ENCODE measurements around the gene PREB.

PREB gene

DNA sequence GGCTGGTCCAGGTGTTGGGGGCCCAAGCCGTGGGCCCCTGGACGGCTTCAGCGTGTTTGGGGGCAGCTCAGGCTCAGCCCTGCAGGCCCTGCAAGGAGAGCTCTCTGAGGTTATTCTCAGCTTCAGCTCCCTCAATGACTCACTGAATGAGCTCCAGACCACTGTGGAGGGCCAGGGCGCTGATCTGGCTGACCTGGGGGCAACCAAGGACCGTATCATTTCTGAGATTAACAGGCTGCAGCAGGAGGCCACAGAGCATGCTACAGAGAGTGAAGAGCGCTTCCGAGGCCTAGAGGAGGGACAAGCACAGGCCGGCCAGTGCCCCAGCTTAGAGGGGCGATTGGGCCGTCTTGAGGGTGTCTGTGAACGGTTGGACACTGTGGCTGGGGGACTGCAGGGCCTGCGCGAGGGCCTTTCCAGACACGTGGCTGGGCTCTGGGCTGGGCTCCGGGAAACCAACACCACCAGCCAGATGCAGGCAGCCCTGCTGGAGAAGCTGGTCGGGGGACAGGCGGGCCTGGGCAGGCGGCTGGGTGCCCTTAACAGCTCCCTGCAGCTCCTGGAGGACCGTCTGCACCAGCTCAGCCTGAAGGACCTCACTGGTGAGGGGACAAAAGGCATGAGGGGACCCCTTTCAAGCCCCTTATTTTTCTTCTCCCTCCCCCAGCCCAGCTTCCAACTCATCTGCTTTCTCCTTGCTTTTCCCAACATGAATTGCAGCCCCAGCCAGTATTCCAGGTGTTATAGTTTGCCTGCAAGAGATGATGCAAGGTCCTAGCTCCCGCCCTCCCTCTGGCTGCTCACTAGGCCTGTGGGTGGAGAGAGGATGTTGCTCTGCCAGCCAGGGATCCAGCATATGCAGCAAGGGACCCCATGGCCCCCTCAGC lies 50.8 kb downstream of the PREB start:
- Histone ChIP-seq H3K4me1 (ENCODE audit: insufficient read depth, poor library complexity, severe bottlenecking) (peaks cover 4% of the 10 kb centered on the region), H3K27me3 (ENCODE audit: insufficient read depth, poor library complexity, severe bottlenecking) (no peaks in the 10 kb centered on the region), H3K36me3 (ENCODE audit: low read depth) (no peaks in the 10 kb centered on the region), H3K27ac (ENCODE audit: poor library complexity, severe bottlenecking) (no peak overlapping the region), H3K9me3 (ENCODE audit: severe bottlenecking) (no peaks in the 10 kb centered on the region), H3K4me3 (ENCODE audit: severe bottlenecking) (no peak overlapping the region)
- ATAC-seq (ENCODE audit: low read depth) (no peak), DNase-seq (ENCODE audit: low spot score) (no peak)
- TF ChIP-seq CTCF (IDR thresholded peaks at IDR 0.05; ENCODE audit: poor library complexity, severe bottlenecking), result no peak

DNA sequence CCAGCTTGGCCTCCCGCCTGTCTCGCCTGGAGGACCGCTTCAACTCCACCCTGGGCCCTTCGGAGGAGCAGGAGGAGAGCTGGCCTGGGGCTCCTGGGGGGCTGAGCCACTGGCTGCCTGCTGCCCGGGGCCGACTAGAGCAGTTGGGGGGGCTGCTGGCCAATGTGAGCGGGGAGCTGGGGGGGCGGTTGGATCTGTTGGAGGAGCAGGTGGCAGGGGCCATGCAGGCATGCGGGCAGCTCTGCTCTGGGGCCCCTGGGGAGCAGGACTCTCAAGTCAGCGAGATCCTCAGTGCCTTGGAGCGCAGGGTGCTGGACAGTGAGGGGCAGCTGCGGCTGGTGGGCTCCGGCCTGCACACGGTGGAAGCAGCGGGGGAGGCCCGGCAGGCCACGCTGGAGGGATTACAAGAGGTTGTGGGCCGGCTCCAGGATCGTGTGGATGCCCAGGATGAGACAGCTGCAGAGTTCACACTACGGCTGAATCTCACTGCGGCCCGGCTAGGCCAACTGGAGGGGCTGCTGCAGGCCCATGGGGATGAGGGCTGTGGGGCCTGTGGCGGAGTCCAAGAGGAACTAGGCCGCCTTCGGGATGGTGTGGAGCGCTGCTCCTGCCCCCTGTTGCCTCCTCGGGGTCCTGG lies 51.5 kb downstream of the PREB start:
- Histone ChIP-seq H3K4me1 (ENCODE audit: insufficient read depth, poor library complexity, severe bottlenecking) (peaks cover 4% of the 10 kb centered on the region), H3K4me3 (ENCODE audit: severe bottlenecking) (no peak overlapping the region), H3K36me3 (ENCODE audit: low read depth) (no peaks in the 10 kb centered on the region), H3K27ac (ENCODE audit: poor library complexity, severe bottlenecking) (no peak overlapping the region), H3K27me3 (ENCODE audit: insufficient read depth, poor library complexity, severe bottlenecking) (no peaks in the 10 kb centered on the region), H3K9me3 (ENCODE audit: severe bottlenecking) (no peaks in the 10 kb centered on the region)
- ATAC-seq (ENCODE audit: low read depth) (no peak), DNase-seq (ENCODE audit: low spot score) (no peak)
- no peak for TF ChIP-seq CTCF (IDR thresholded peaks at IDR 0.05; ENCODE audit: poor library complexity, severe bottlenecking)

DNA sequence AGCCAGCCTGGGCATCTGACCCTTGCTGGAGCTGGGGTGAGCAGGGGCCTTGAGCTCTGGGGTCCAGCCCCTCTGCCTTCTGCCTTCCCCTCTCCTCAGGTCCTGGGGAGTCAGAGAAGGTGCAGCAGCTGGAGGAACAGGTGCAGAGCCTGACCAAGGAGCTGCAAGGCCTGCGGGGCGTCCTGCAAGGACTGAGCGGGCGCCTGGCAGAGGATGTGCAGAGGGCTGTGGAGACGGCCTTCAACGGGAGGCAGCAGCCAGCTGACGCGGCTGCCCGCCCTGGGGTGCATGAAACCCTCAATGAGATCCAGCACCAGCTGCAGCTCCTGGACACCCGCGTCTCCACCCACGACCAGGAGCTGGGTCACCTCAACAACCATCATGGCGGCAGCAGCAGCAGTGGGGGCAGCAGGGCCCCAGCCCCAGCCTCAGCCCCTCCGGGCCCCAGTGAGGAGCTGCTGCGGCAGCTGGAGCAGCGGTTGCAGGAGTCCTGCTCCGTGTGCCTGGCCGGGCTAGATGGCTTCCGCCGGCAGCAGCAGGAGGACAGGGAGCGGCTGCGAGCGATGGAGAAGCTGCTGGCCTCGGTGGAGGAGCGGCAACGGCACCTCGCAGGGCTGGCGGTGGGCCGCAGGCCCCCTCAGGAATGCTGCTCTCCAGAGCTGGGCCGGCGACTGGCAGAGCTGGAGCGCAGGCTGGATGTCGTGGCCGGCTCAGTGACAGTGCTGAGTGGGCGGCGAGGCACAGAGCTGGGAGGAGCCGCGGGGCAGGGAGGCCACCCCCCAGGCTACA lies 52.3 kb downstream of the PREB start:
- Histone ChIP-seq H3K4me3 (ENCODE audit: severe bottlenecking) (no peak overlapping the region), H3K27me3 (ENCODE audit: insufficient read depth, poor library complexity, severe bottlenecking) (no peaks in the 10 kb centered on the region), H3K9me3 (ENCODE audit: severe bottlenecking) (no peaks in the 10 kb centered on the region), H3K36me3 (ENCODE audit: low read depth) (no peaks in the 10 kb centered on the region), H3K27ac (ENCODE audit: poor library complexity, severe bottlenecking) (peak overlapping the region; percentile 41), H3K4me1 (ENCODE audit: insufficient read depth, poor library complexity, severe bottlenecking) (peaks cover 4% of the 10 kb centered on the region)
- no peak for TF ChIP-seq CTCF (IDR thresholded peaks at IDR 0.05; ENCODE audit: poor library complexity, severe bottlenecking)
- ATAC-seq (ENCODE audit: low read depth) (no peak), DNase-seq (ENCODE audit: low spot score) (no peak)

Data from RWPE2 (cell line).